HepG2 (cell line): Measurements from ENCODE around the gene BRAF.

Experiments
- CTCF ChIP-seq: sonication (generic); formaldehyde crosslinking; IDR thresholded peaks from 2 replicates; pipeline ENCODE4 v1.5.0; 2020; ENCODE audit warnings: mild to moderate bottlenecking, missing genetic modification reagents, moderate library complexity
- FOXM1 ChIP-seq: sonication (generic); formaldehyde crosslinking; IDR thresholded peaks from 2 replicates; pipeline ENCODE4 v1.5.0; 2020; ENCODE audit warnings: missing genetic modification reagents
- HBP1 ChIP-seq: IDR thresholded peaks from 2 replicates; pipeline ENCODE4 v1.6.1; 2016; ENCODE audit warnings: low read depth, control low read depth
- IRF2 ChIP-seq: IDR thresholded peaks from 2 replicates; pipeline ENCODE4 v1.6.1; 2018; ENCODE audit warnings: missing genetic modification reagents, missing compliant biosample characterization
- TRIM24 ChIP-seq: sonication (generic); formaldehyde crosslinking; IDR thresholded peaks from 2 replicates; pipeline ENCODE4 v1.8.0; 2022; ENCODE audit warnings: mild to moderate bottlenecking, missing genetic modification reagents
- ZBTB21 ChIP-seq: sonication (generic); formaldehyde crosslinking; IDR thresholded peaks from 2 replicates; pipeline ENCODE4 v1.4.0; 2020; ENCODE audit warnings: missing genetic modification reagents
- ZBTB33 ChIP-seq: sonication (generic); formaldehyde crosslinking; IDR thresholded peaks from 2 replicates; pipeline ENCODE4 v1.4.0; 2020; ENCODE audit warnings: missing genetic modification reagents
- ZFP1 ChIP-seq: IDR thresholded peaks from 2 replicates; pipeline ENCODE4 v1.6.1; 2016
- ZNF333 ChIP-seq: sonication (generic); formaldehyde crosslinking; IDR thresholded peaks from 2 replicates; pipeline ENCODE4 v1.4.0; 2020; ENCODE audit warnings: mild to moderate bottlenecking, missing genetic modification reagents, borderline replicate concordance
- ZNF512 ChIP-seq: sonication (generic); formaldehyde crosslinking; IDR thresholded peaks from 2 replicates; pipeline ENCODE4 v1.4.0; 2020; ENCODE audit warnings: mild to moderate bottlenecking, missing genetic modification reagents

- TF ChIP-seq HBP1 (CRISPR knock-in tag) (no peak), CTCF (CRISPR knock-in tag) (no peak), FOXM1 (CRISPR knock-in tag) (no peak), ZFP1 (CRISPR knock-in tag) (no peak), TRIM24 (CRISPR knock-in tag) (no peak), IRF2 (no peak), ZNF512 (no peak), ZBTB33 (no peak), ZBTB21 (CRISPR knock-in tag) (no peak), ZNF333 (no peak)
These were observed 47.5 kb downstream of the BRAF start for GRCh38 chr7:140877249-140877524.
